Activated T-cell treated with anti-CD3 and anti-CD28 coated beads, Interleukin-2, amount 50 U/mL, for 1 hour (primary cell): ENCODE results near the gene RPL41.

Source experiments
- DNase-seq: peaks from one replicate; pipeline ENCODE4 v3.0.0-alpha.2; 2020

RPL41 gene

DNA sequence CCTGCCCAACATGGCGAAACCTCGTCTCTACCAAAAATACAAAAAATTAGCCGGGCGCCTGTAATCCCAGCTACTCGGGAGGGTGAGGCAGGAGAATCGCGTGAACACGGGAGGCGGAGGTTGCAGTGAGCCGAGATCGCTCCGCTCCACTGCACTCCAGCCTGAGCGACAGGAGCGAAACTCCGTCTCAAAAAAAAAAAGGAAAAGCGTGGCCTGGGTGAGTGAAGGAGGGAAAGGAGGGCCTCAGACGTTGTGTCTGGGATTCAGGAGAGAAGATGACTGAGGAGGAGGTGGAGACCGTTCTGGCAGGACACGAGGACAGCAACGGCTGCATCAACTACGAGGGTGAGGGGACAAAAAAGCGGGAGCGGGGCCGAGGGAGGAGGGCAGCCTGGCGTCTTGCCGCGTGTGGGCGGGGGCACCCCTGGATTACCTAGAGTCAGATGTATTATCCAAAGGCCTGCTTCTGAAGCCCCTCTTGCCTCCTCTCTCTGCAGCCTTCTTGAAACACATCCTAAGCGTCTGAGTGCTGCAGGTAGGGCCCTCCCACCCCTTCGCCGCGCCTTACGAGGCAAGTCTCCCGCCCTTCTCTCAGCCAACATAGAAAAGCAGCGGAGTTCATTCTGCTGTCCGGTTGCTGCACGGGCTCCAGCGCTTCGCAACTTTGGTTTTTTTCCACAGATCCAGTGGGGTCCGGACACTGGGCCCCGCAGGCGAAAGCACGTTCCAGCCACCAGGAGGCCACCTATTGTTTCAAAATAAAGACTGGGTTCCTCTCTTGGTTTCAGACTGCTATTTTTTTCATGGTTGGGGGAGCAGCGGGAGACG lies 41.0 kb downstream of the RPL41 start:
- DNase-seq: peak; percentile 69

DNA sequence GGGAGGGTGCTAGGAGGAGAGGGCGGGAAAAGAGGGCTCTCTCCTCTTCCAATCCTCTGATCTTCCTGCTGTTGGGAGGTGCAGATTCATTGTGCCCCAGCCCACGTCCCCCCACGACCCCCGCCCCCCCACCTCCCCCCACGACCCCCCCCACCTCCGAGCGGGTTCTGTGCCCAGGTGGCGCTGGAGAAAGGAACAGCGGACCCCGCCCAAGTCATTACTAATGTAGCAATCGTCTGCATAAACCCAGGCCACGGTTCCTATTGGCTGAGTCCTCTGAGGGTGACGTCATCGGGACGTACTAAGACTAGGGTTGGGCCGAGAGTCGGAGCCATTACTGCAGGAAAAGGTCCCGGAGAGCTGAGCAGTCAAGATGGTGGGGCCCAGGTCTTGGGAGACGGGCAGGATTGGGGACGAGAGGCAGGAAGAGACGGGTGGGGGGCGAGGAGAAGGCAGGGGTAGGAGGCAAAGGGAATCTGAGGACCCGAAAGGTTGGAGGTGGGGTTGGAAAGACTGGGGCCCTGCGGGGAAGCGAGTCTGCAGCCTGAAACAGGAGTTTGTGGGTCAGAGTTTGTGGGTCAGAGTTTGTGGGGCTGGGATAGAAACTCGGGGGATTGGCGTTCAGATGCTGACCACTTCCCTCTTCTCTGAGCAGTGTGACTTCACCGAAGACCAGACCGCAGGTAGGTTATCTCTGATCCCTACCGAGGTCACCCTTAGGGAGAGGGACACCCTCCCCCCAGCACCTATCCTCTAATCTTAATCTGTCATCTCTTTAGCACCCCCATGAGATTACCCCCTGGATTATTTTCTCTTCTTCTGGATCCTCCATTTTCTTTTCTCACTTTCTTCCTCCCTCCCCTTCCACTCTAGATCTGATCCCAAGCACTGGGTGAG lies 41.8 kb downstream of the RPL41 start, which contains the start of gene MYL6:
MYL6 (plus strand) TSS at position 331 of the 897 bp plus-strand sequence; CDS start at position 374, 43 bp downstream.
- peak; percentile 81 for DNase-seq

DNA sequence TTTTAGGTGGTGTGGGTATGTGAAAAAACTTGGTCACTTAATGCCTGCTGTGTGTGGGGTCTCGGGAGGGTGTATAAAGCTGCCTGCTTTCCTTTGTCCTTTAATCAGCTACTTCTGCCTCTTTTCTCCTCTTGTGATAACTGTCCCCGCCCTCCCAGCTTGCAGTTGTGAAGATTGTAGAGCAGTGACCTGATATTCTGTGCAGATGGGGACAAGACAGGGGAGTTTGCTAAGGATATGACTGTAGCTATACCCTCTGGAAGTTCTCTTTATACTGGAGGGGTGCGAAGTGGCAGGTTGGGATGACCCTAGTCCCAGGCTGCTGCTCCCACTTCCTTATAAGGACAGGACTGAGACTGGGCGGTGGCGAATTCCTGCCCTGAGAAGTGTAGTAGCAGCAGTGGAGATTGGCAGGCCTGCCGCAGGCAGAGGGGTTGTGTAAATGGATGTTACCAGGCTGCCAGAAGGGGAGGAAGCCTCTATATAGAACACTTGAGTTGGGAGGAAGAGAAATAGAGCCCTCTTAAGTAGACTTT lies 42.6 kb downstream of the RPL41 start:
- DNase-seq: no peak

DNA sequence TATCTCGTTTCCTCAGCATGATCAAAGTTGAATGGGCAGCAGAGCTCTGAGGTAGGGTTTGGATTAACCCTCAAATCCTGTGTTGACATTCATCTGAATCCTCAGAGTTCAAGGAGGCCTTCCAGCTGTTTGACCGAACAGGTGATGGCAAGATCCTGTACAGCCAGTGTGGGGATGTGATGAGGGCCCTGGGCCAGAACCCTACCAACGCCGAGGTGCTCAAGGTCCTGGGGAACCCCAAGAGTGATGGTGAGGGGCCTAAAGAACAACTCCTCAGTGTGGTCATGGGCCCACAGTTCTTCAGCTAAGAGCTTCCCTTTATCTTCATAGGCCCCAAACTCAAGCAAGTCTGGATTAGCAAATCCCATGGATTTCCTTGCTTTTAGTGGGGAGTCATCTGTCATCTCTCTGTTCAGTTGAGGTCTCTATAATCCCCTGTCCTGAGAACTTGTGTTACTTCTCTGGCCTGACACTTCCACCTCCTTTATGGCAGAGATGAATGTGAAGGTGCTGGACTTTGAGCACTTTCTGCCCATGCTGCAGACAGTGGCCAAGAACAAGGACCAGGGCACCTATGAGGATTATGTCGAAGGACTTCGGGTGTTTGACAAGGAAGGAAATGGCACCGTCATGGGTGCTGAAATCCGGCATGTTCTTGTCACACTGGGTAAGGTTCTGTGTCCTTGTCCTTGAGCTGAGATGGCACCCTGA lies 43.2 kb downstream of the RPL41 start:
- no peak for DNase-seq

DNA sequence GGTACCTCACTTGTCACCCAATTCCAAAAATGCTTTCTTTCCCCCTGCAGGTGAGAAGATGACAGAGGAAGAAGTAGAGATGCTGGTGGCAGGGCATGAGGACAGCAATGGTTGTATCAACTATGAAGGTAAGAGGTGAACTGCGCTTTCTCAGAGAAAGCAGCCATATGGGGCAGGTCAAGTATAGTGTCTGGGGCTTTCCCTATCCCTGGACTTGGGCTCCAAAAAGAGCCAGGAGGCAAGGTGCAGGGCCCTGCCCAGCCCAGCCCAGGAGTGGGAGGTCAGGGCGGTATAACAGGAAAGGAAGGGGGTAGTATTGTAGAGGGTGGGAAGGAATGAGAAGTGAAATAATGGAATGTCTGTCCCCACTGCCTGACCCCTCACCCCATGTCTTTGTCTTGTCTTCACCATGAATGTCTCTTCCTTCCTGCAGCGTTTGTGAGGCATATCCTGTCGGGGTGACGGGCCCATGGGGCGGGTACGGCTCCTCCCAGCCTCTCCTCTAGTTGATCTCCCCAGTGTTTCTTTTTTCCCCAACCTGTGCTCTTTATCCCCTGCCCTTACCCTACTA lies 43.8 kb downstream of the RPL41 start:
- peak; percentile 68 for DNase-seq

DNA sequence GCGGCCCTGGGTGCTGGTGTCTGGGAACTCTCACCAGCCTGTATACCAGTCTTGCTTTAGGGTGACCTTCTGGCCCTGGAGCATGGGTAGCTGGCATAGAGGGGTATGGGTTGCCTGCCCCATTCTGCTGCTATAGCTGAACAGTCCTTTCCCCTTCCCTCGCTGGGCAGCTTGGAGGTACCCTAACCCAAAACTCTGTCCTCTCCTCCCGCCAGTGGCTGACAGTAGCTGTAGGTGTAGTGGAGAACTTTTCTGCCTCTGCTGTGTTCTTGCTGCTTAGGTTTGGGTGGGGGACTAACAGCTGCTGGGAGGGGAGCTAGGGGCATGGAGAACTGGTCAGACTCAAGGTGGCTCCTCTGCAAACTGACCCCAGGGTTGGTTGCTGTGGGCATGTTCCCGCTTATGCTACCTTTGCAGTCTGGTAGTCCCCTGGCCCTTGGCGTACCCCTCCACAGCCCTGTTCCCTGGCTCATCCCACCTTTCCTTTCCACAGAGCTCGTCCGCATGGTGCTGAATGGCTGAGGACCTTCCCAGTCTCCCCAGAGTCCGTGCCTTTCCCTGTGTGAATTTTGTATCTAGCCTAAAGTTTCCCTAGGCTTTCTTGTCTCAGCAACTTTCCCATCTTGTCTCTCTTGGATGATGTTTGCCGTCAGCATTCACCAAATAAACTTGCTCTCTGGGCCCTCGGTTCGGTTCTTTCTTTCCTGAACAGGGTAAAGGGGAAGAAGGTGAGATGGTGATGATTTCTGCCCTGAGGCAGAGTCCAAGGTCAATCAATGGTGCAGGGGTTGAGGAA lies 44.7 kb downstream of the RPL41 start:
- no peak for DNase-seq

DNA sequence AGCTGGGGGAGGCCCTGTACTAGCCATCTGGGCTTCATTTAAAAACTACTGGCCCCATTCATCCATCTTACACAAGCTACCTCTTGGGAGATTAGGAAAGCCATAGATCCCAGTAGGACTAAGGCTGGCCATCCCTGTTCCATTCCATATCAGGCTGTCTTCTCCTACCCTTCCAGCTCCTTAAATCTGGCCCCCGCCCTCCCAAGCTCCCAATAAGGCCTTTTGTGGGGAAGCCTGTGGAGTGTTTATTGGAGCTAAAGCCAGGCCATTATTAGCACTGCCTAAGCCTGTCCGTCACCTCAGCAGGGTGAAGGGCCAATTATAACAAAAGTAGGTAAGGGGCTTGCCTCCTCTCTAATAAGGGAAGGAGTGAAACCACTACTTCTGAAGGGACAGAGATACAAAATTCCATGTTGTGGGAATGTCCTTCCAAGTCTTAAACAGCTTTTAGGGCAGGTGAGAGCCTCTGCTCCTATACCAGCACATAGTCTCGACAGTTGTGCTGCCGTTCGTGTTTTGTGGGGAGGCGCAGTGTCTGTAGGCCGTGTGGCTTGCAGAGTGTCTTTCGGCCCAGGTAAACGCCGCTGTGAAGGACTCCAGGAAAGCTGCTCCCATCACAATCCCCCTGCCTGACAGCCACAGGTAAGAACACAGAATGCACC lies 45.4 kb downstream of the RPL41 start:
- no peak for DNase-seq

DNA sequence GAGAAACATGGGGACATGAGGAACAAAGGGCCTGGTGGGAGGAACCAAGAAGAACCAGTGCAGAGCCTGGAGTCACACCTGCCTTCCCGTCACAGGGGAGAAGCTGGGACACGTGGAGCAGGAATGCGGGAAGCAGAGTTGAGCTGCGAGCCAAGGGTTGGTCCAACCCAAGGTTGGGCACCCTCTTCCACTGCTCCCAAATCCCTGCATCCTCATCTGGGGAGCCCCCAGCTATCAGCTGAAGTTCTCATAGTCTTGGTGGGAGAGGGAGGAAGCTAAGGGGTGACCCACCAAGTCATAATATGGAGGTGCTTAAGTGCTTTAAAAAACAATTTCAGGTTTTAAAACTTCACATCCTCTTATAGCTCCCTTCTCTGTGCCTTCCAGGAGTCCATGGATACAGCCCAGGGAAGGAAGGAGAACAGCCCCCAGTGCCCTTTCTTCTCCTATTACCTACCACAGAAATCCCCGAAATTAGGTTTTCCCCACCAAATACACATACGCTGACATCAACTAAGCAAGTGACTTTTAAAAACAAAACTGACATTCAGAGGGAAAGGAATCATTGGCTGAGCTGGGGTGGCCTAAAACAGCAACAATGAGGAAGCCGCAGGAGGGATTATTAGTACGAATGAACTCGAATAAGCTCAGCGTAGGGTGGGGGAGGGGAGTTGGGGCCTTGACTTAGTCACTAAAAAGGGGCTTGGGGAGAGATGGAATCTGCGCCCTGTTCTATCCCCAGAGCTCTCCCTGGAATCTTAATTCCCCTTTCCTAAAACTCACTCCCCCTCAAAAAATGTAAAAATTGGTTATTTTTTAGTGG lies 46.2 kb downstream of the RPL41 start:
- DNase-seq: no peak

DNA sequence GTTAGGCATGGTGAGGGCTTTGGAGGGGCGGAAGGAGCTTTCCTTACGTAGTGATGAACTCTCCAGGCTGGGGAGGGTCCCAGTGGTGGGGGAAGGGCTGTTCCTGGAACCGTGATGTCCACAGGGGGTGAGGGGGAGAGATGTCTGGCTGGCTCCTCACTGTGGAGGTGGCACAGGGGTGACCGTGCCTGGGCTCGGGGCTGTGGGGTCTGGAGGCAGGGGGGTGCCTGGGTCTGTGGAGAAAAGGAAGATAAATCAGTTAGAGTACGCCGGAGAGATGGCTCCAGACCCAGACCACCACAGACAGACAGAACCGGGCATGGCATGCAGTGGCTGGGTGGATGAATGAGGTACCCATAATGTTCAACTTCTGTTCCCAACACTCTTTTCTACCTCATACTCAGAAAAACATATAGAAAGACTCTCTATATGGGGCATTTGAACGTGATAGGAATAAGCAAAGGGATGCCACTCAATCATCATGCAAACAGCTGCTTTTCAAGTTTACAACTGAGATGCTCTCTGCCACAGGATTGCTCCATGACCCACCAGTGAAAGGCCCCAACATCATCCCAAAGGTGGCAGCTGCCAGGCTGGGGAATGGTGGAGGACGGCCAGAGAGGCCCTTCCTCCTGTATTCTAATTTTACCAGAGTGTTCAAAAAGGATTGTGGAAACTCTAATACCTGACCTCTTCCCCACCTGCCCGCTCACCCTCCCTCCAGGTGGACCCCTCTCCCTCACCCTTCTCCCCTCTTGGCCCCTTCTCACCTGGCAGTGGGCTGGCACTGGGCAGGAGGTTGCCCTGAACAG lies 47.3 kb downstream of the RPL41 start:
- no peak for DNase-seq

DNA sequence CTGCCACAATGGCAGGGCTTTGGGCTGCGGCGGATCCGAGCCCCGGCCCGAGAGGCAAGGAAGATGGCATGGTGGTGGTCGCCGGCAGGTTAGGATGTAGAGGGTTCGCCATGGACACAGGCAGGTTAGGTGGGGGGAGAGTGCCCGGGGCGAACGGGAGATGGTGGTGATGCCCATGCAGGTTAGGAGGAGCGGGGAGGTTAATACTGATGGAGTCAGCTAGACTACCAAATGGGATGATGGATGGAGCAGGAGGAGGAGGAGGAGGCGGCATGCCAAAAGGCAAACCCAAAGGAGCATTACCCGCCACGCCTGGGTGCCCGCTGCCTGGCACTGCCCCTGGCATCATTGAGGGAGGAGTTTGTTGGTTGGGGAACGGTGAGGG lies 47.9 kb downstream of the RPL41 start:
- no peak for DNase-seq

DNA sequence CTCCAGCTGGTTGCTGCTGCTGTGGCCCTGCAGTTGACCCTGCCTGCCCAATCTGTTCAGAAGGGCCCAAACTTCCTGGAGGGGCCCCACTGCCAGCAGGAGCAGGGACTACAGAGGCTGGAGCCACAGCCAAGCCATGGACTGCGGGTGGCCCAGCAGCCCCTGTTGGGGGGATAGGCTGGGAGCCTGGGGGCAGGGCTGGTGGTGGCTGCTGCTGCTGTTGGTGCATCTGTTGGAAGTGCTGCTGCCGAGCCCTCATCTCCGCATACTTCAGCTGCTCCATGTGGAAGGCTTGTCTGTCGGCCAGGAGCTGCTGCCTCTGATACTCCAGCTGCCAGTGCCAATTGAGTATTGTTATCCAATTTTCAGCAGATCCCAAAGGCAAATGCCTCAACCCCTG lies 48.9 kb downstream of the RPL41 start:
- DNase-seq: no peak
